ENCODE results near the gene GPR21. TPM values are rescaled to one million over a fixed set of nuclear protein-coding genes. Genes with fewer than 3 reads are reported as not detected.

Gene GPR21
- total RNA-seq (2022; extraction: Qiagen RNA extraction; ENCODE audit: low read depth), result not detected in 5 replicates

GRCh38 chr9:123033352-123033751 is at the start of gene GPR21:
Gene GPR21 (plus strand): TSS chr9:123033667. CDS start chr9:123034567, 900 bp downstream.

Other genes with a start within 250 kb of the GPR21 start
- not detected in 5 replicates for gene OR5C1, start 244.7 kb upstream of the GPR21 start, total RNA-seq (2022; extraction: Qiagen RNA extraction; ENCODE audit: low read depth)
- not detected in 5 replicates for gene OR1K1, start 233.5 kb upstream of the GPR21 start, total RNA-seq (2022; extraction: Qiagen RNA extraction; ENCODE audit: low read depth)
- gene PDCL, start 205.1 kb upstream of the GPR21 start, total RNA-seq (2022; extraction: Qiagen RNA extraction; ENCODE audit: low read depth), result 14.1 to 21.2 TPM (median 17.4 TPM) in 5 replicates
- 14.8 to 26.0 TPM (median 18.3 TPM) in 5 replicates for gene RC3H2, start 128.3 kb upstream of the GPR21 start, total RNA-seq (2022; extraction: Qiagen RNA extraction; ENCODE audit: low read depth)
- 3.1 to 7.5 TPM (median 5.4 TPM) in 5 replicates for gene ZBTB6, start 120.3 kb upstream of the GPR21 start, total RNA-seq (2022; extraction: Qiagen RNA extraction; ENCODE audit: low read depth)
- 1.8 to 2.7 TPM (median 2.3 TPM) in 5 replicates for gene ZBTB26, start 102.2 kb upstream of the GPR21 start, total RNA-seq (2022; extraction: Qiagen RNA extraction; ENCODE audit: low read depth)
- gene RABGAP1, start 92.6 kb upstream of the GPR21 start, total RNA-seq (2022; extraction: Qiagen RNA extraction; ENCODE audit: low read depth), result 11.6 to 15.3 TPM (median 15.1 TPM) in 5 replicates
- gene STRBP, start 234.9 kb downstream of the GPR21 start, total RNA-seq (2022; extraction: Qiagen RNA extraction; ENCODE audit: low read depth), result 12.9 to 17.6 TPM (median 15.1 TPM) in 5 replicates

Measured in A549 treated with ZK216348 at 1 μM for 4 hours (cell line).